ENCODE measurements around the gene LAG3. TPM values are rescaled to one million over a fixed set of nuclear protein-coding genes. Genes with fewer than 3 reads are reported as not detected.

Gene LAG3
- total and polyA plus RNA-seq, 10 of the 15 experiments (the other 5 are each of a cell fraction or from before 2014, with no cell fraction given) = 0.52 to 4.2 (median 1.0) TPM; not detected in 1

DNA sequence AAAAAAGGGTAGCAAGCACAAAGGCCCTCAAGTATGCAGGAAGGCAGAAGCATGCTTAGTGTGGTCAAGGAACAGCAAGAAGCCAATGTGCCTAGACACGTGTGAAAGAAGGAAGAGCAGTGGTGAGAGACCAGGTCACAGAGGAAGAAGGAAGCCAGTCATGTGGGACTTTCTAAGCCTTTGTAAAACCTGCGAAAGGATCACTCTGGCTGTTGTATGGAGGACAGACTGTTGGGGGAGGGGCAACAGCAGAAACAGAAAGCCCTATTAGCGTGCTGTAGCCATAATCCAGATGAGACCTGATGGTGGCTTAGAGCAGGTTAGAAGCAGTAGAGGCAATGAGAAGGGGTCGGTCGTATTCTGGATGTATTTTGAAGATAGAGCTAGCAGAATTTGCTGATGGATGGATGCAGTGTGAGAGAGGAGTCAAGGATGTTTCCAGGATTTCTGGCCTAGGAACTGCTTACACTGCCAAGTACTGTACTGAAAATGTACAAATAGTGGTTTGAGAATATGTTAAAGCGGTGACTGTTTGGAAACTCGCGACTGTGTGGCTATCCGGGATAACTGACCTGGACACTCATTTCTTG is 13.7 kb upstream of the LAG3 start:
- DNase-seq (ENCODE audit: low read depth, low spot score) = no peak

DNA sequence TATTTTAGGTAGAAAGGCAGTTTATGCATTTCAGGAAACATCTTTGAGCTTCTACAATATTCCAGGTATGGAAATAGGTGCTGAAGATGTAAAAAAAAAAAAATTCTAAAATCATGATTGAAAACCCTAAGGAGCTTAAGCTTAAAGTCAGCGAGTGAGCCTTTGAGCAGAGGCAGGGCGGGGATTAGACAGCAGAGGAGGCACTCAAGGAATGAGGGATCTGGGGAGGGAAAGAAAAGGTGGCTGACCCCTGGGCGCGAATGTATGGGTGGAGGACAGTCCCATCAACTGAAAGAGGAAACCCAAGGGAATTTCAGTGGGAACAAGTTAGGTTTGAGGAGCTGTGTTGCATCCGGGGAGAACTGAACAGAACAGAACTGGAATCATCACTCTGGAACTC is 12.6 kb upstream of the LAG3 start:
- H3K9ac ChIP-seq (ENCODE audit: control insufficient read depth, insufficient read depth, low read length) = no peak overlapping the region
- ATAC-seq (no peak), DNase-seq (ENCODE audit: low read depth, low spot score) (no peak), FAIRE-seq (no peak)
- no peak overlapping the region for H3K4me3 ChIP-seq
- RAD21 ChIA-PET (ENCODE audit: unreplicated experiment) = interaction anchor here (0.5 to 1.7 kb wide), 5 partner anchors 19 to 425 kb away, joined by 3 to 5 read pairs (median 4); no protein-coding TSS in a partner anchor
- no TSS peak for BruUV-seq (replicated peaks)
- no peaks in the 10 kb centered on the region for H3K36me3 ChIP-seq (ENCODE audit: control insufficient read depth in 2 of 2, insufficient read depth in 2 of 2, low read length in 1 of 2)
- H3K27ac ChIP-seq (ENCODE audit: control insufficient read depth, insufficient read depth) = no peak overlapping the region
- CTCF ChIA-PET = interaction anchor here (0.7 to 10.9 kb wide), 4 partner anchors 7 to 16 kb away, joined by 3 to 221 read pairs (median 6); partner anchors contain the start of genes LAG3 and PTMS
- no peak overlapping the region for H3K4me2 ChIP-seq (ENCODE audit: control insufficient read depth, insufficient read depth)
- no peaks in the 10 kb centered on the region for H3K9me3 ChIP-seq (replicated peaks; ENCODE audit: control insufficient read depth, insufficient read depth, low read length)
- 89% methylated on average over 5 of the region's 5 CpGs for WGBS (ENCODE audit: insufficient coverage, insufficient replicate concordance, low lambda C conversion rate, missing lambda C conversion rate)
- no peaks in the 10 kb centered on the region for H3K27me3 ChIP-seq (replicated peaks in 1 of 2; ENCODE audit: control insufficient read depth in 2 of 2, insufficient read depth in 2 of 2, low read length in 1 of 2)
- in situ Hi-C loops (cut with MboI) = no loop called here
- intact Hi-C loops (cut with micrococcal nuclease; ENCODE audit: unreplicated experiment) = no loop called here
- H3K79me2 ChIP-seq (ENCODE audit: control insufficient read depth, insufficient read depth, low read length) = no peaks in the 10 kb centered on the region
- SMC1A ChIA-PET (ENCODE audit: uncharacterized antibody, unreplicated experiment) = interaction anchor here (1.5 to 1.9 kb wide), 4 partner anchors 9 to 34 kb away, joined by 3 to 7 read pairs (median 4); no protein-coding TSS in a partner anchor
- H4K20me1 ChIP-seq (ENCODE audit: control insufficient read depth, insufficient read depth) = no peaks in the 10 kb centered on the region
- H3K4me1 ChIP-seq (ENCODE audit: control insufficient read depth, insufficient read depth, low read length) = peaks cover 18% of the 10 kb centered on the region
- H2AFZ ChIP-seq (ENCODE audit: control insufficient read depth, low read depth, low read length) = no peak overlapping the region
- POLR2A ChIA-PET = interaction anchor here (0.6 to 1.8 kb wide), 5 partner anchors 9 to 77 kb away, joined by 3 to 5 read pairs (median 4); partner anchors contain the start of gene LAG3
- no peak for TF ChIP-seq ZBTB40 (IDR thresholded peaks at IDR 0.05; ENCODE audit: borderline replicate concordance)
- TF ChIP-seq, protein P1, sequence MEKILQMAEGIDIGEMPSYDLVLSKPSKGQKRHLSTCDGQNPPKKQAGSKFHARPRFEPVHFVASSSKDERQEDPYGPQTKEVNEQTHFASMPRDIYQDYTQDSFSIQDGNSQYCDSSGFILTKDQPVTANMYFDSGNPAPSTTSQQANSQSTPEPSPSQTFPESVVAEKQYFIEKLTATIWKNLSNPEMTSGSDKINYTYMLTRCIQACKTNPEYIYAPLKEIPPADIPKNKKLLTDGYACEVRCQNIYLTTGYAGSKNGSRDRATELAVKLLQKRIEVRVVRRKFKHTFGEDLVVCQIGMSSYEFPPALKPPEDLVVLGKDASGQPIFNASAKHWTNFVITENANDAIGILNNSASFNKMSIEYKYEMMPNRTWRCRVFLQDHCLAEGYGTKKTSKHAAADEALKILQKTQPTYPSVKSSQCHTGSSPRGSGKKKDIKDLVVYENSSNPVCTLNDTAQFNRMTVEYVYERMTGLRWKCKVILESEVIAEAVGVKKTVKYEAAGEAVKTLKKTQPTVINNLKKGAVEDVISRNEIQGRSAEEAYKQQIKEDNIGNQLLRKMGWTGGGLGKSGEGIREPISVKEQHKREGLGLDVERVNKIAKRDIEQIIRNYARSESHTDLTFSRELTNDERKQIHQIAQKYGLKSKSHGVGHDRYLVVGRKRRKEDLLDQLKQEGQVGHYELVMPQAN (conservative IDR thresholded peaks at IDR 0.05) = no peak
- no peak for TF ChIP-seq MLLT1 (IDR thresholded peaks at IDR 0.05)
- no peak for TF ChIP-seq RB1 (IDR thresholded peaks at IDR 0.05; ENCODE audit: borderline replicate concordance)
- no peak for TF ChIP-seq FOS (IDR thresholded peaks at IDR 0.05; ENCODE audit: borderline replicate concordance, extremely low read depth, insufficient read length)

More for the DNA sequence above, 13.7 kb upstream of the LAG3 start:
- Histone ChIP-seq H3K4me1 (ENCODE audit: control insufficient read depth, insufficient read depth, low read length) (peaks cover 12% of the 10 kb centered on the region), H2AFZ (ENCODE audit: control insufficient read depth, low read depth, low read length) (peak overlapping the region; percentile 60), H4K20me1 (ENCODE audit: control insufficient read depth, insufficient read depth) (no peaks in the 10 kb centered on the region), H3K36me3 (ENCODE audit: control insufficient read depth in 2 of 2, insufficient read depth in 2 of 2, low read length in 1 of 2) (no peaks in the 10 kb centered on the region), H3K9me3 (replicated peaks; ENCODE audit: control insufficient read depth, insufficient read depth, low read length) (no peaks in the 10 kb centered on the region), H3K27ac (ENCODE audit: control insufficient read depth, insufficient read depth) (no peak overlapping the region), H3K27me3 (replicated peaks in 1 of 2; ENCODE audit: control insufficient read depth in 2 of 2, insufficient read depth in 2 of 2, low read length in 1 of 2) (no peaks in the 10 kb centered on the region), H3K4me3 (no peak overlapping the region), H3K4me2 (ENCODE audit: control insufficient read depth, insufficient read depth) (no peak overlapping the region; the same call in 1 of the 2 replicates), H3K79me2 (ENCODE audit: control insufficient read depth, insufficient read depth, low read length) (no peaks in the 10 kb centered on the region), H3K9ac (ENCODE audit: control insufficient read depth, insufficient read depth, low read length) (no peak overlapping the region)
- CTCF ChIA-PET = interaction anchor here (1.1 to 10.9 kb wide), 4 partner anchors 8 to 76 kb away, joined by 3 to 221 read pairs (median 7); partner anchors contain the start of genes LAG3 and PTMS
- 64% methylated on average over 9 of the region's 9 CpGs for WGBS (ENCODE audit: insufficient coverage, insufficient replicate concordance, low lambda C conversion rate, missing lambda C conversion rate)
- SMC1A ChIA-PET (ENCODE audit: uncharacterized antibody, unreplicated experiment) = interaction anchor here (1.2 to 1.9 kb wide), 4 partner anchors 10 to 35 kb away, joined by 3 to 7 read pairs (median 4); no protein-coding TSS in a partner anchor
- in situ Hi-C loops (cut with MboI) = no loop called here
- intact Hi-C loops (cut with micrococcal nuclease; ENCODE audit: unreplicated experiment) = no loop called here
- RAD21 ChIA-PET (ENCODE audit: unreplicated experiment) = interaction anchor here (1.5 to 1.7 kb wide), 2 partner anchors 14 to 22 kb away, joined by 3 read pairs; no protein-coding TSS in a partner anchor
- TF ChIP-seq NBN (IDR thresholded peaks at IDR 0.05) = 0 out of 2 replicates have a peak, but pooled peaks have one; percentile 27
- TF ChIP-seq NFXL1 (IDR thresholded peaks at IDR 0.05; ENCODE audit: borderline replicate concordance) = no peak
- no TSS peak for BruUV-seq (replicated peaks)
- POLR2A ChIA-PET = interaction anchor here (1.2 to 2.1 kb wide), 5 partner anchors 8 to 72 kb away, joined by 4 to 7 read pairs (median 4); partner anchors contain the start of gene PTMS
- FAIRE-seq = no peak
- ATAC-seq = peak; percentile 46

Measured in GM12878 (cell line).